Measurements from ENCODE around the gene LAMTOR4.
A peak's percentile ranks its signal among the peaks of the same experiment; 100 is the strongest.

Gene LAMTOR4

GRCh38 chr7:100148559-100149328 lies at the start of gene LAMTOR4:
LAMTOR4 (plus strand) TSS chr7:100148918; CDS start chr7:100148973, 55 bp downstream.
- DNase-seq (ENCODE audit: low read depth in 2 of 2), result peak; percentile 95 to 97

GRCh38 chr7:100099452-100099851 lies 49.3 kb upstream of the LAMTOR4 start:
- DNase-seq (ENCODE audit: low read depth in 2 of 2), result no peak

GRCh38 chr7:100100420-100101015 lies 48.2 kb upstream of the LAMTOR4 start:
- peak; percentile 69 to 71 for DNase-seq (ENCODE audit: low read depth in 2 of 2)

- DNase-seq (ENCODE audit: low read depth in 2 of 2), result peak; percentile 92 to 94
Measured at GRCh38 chr7:100101016-100101862, 47.5 kb upstream of the LAMTOR4 start, which contains the start of the genes AP4M1 and MCM7. AP4M1 (plus strand) TSS chr7:100101643; CDS start chr7:100101715, 72 bp downstream. MCM7 (minus strand) TSS chr7:100101397; CDS start chr7:100101294, 103 bp downstream.

GRCh38 chr7:100102950-100103840 lies 45.5 kb upstream of the LAMTOR4 start:
- no peak for DNase-seq (ENCODE audit: low read depth in 2 of 2)

GRCh38 chr7:100105534-100105933 lies 43.2 kb upstream of the LAMTOR4 start:
- DNase-seq (ENCODE audit: low read depth in 2 of 2), result no peak

GRCh38 chr7:100106633-100107032 lies 42.1 kb upstream of the LAMTOR4 start:
- no peak for DNase-seq (ENCODE audit: low read depth in 2 of 2)

- no peak for DNase-seq (ENCODE audit: low read depth in 2 of 2)
Measured at GRCh38 chr7:100107125-100107737, 41.5 kb upstream of the LAMTOR4 start.

- no peak for DNase-seq (ENCODE audit: low read depth in 2 of 2)
Measured at GRCh38 chr7:100107890-100108289, 40.8 kb upstream of the LAMTOR4 start.

- DNase-seq (ENCODE audit: low read depth in 2 of 2), result no peak
Measured at GRCh38 chr7:100109521-100110163, 39.1 kb upstream of the LAMTOR4 start.

- no peak for DNase-seq (ENCODE audit: low read depth in 2 of 2)
Measured at GRCh38 chr7:100111156-100111555, 37.6 kb upstream of the LAMTOR4 start.

- DNase-seq (ENCODE audit: low read depth in 2 of 2), result no peak
Measured at GRCh38 chr7:100111914-100112313, 36.8 kb upstream of the LAMTOR4 start.

GRCh38 chr7:100115026-100115425 lies 33.7 kb upstream of the LAMTOR4 start:
- no peak for DNase-seq (ENCODE audit: low read depth in 2 of 2)

GRCh38 chr7:100118388-100119071 lies 30.2 kb upstream of the LAMTOR4 start:
- DNase-seq (ENCODE audit: low read depth in 2 of 2), result no peak

GRCh38 chr7:100119072-100119969 lies 29.4 kb upstream of the LAMTOR4 start, which contains the start of the genes CNPY4 and TAF6:
CNPY4 (plus strand) TSS chr7:100119634; CDS start chr7:100119745, 111 bp downstream.
TAF6 (minus strand) TSS chr7:100119358; CDS start chr7:100114209, 5,149 bp downstream.
- DNase-seq (ENCODE audit: low read depth in 2 of 2), result peak; percentile 91 to 92

GRCh38 chr7:100119970-100120732 lies 28.6 kb upstream of the LAMTOR4 start:
- peak in 1 of 2 donors; percentile 38 for DNase-seq (ENCODE audit: low read depth in 2 of 2)

- DNase-seq (ENCODE audit: low read depth in 2 of 2), result no peak
Measured at GRCh38 chr7:100120733-100121036, 28.0 kb upstream of the LAMTOR4 start.

GRCh38 chr7:100122067-100122466 lies 26.7 kb upstream of the LAMTOR4 start:
- DNase-seq (ENCODE audit: low read depth in 2 of 2), result no peak
